ENCODE data around the gene GFPT2. TPM values are rescaled to one million over a fixed set of nuclear protein-coding genes. Genes with fewer than 3 reads are reported as not detected.

Gene GFPT2
- total RNA-seq, 6 experiments from 2014 or later: 0.32 to 0.93 (median 0.61) TPM

DNA sequence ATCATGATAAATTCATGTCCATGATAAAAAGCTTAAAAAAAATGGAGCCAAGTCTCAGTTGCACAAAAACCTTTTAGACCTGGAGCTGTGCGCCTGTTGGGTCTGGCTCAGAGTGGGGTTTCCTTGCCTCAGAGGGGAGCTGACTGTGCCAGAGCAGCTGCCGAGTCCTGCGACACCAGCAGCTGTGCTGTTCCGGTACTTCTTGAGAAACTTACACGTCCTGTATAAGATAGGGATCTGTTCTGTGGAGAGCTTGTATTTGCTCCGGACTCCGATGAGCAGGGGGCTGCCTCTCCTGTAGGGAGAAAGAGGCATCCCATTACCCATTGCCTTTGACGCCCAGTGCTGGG lies 28.6 kb downstream of the GFPT2 start:
- Histone ChIP-seq H3K27me3 (no peaks in the 10 kb centered on the region), H3K9me3 (no peaks in the 10 kb centered on the region), H3K27ac (no peak overlapping the region), H3K4me3 (no peak overlapping the region), H3K36me3 (no peaks in the 10 kb centered on the region), H3K4me1 (no peaks in the 10 kb centered on the region)
- intact Hi-C loops (cut with DNase I): loop anchor here in 1 of 2 donors (10.0 kb wide), 1 partner anchor 190 kb away; no protein-coding TSS in a partner anchor
- ATAC-seq: no peak
- TF ChIP-seq, protein P1, sequence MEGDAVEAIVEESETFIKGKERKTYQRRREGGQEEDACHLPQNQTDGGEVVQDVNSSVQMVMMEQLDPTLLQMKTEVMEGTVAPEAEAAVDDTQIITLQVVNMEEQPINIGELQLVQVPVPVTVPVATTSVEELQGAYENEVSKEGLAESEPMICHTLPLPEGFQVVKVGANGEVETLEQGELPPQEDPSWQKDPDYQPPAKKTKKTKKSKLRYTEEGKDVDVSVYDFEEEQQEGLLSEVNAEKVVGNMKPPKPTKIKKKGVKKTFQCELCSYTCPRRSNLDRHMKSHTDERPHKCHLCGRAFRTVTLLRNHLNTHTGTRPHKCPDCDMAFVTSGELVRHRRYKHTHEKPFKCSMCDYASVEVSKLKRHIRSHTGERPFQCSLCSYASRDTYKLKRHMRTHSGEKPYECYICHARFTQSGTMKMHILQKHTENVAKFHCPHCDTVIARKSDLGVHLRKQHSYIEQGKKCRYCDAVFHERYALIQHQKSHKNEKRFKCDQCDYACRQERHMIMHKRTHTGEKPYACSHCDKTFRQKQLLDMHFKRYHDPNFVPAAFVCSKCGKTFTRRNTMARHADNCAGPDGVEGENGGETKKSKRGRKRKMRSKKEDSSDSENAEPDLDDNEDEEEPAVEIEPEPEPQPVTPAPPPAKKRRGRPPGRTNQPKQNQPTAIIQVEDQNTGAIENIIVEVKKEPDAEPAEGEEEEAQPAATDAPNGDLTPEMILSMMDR (IDR thresholded peaks at IDR 0.05): no peak
- no peak for TF ChIP-seq POLR2A (IDR thresholded peaks at IDR 0.05)
- no peak for DNase-seq
- WGBS (ENCODE audit: insufficient coverage, low coverage, low lambda C conversion rate, missing lambda C conversion rate): 67% methylated on average over 1 of the region's 8 CpGs

DNA sequence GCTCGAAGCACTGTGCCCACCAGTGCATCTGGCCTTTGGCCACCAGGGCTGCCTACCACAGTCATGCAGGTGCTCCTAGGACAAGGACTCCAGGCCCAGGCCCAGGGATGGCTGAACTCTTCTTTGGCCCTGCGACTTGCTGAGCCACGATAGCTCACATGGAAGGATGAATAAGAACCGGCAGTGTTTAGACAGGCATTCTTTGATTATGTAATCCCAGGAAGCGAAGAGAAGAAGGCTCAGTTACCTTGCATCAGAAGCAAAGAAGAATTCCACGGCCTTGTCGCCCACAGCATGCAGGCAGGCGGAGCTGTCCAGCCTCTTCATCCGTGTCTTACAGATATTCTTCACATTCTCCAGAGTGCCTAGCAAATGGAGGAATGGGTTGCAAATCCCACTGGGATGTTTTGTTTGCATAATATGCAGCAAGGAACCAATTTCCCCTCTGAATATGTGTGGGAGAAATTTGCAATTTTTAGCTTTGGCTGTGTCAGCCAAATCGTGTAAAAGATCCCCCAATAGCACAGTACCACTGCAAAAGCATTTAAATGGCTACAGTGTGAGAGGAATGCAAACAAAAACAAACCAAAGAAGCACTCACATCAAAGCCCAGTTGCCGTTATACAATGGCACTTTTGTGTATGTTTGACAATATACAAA lies 29.1 kb downstream of the GFPT2 start:
- Histone ChIP-seq H3K36me3 (no peaks in the 10 kb centered on the region), H3K4me3 (no peak overlapping the region), H3K9me3 (no peaks in the 10 kb centered on the region), H3K27me3 (no peaks in the 10 kb centered on the region), H3K4me1 (no peaks in the 10 kb centered on the region), H3K27ac (no peak overlapping the region)
- DNase-seq (no peak), ATAC-seq (no peak)
- 41% methylated on average over 8 of the region's 11 CpGs for WGBS (ENCODE audit: insufficient coverage, low coverage, low lambda C conversion rate, missing lambda C conversion rate)
- no peak for TF ChIP-seq POLR2A (IDR thresholded peaks at IDR 0.05)
- TF ChIP-seq, protein P1 (IDR thresholded peaks at IDR 0.05): no peak
- intact Hi-C loops (cut with DNase I): loop anchor here in 1 of 2 donors (10.0 kb wide), 1 partner anchor 189 kb away; no protein-coding TSS in a partner anchor

DNA sequence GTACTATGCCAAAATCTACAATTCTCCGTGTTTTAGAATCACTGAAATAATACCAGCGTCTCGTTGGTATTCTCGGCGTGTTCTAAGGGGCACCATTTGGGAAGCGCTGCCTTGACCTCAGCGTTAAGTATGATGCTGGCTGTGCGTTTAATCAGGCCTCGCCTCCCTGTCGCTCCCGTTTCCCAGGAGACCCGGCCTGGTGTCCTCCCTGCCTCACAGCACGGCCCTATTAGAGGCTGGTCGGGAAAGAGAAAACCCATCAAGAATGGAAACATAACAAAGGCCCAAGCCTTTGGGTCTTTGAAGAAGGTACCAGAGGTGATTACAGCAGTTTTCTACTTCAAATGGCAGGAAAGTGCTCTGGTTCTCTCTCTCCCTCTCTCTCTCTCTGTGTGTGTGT lies 30.0 kb downstream of the GFPT2 start:
- intact Hi-C loops (cut with DNase I): loop anchor here in 1 of 2 donors (10.0 kb wide), 1 partner anchor 188 kb away; no protein-coding TSS in a partner anchor
- H3K36me3 ChIP-seq: no peaks in the 10 kb centered on the region
- H3K4me3 ChIP-seq: no peak overlapping the region
- H3K27me3 ChIP-seq: no peaks in the 10 kb centered on the region
- WGBS (ENCODE audit: insufficient coverage, low coverage, low lambda C conversion rate, missing lambda C conversion rate): 87% methylated on average over 9 of the region's 14 CpGs
- no peak for DNase-seq
- H3K9me3 ChIP-seq: no peaks in the 10 kb centered on the region
- TF ChIP-seq POLR2A (IDR thresholded peaks at IDR 0.05): no peak
- TF ChIP-seq, protein P1 (IDR thresholded peaks at IDR 0.05): no peak
- H3K4me1 ChIP-seq: no peaks in the 10 kb centered on the region
- H3K27ac ChIP-seq: no peak overlapping the region
- no peak for ATAC-seq

DNA sequence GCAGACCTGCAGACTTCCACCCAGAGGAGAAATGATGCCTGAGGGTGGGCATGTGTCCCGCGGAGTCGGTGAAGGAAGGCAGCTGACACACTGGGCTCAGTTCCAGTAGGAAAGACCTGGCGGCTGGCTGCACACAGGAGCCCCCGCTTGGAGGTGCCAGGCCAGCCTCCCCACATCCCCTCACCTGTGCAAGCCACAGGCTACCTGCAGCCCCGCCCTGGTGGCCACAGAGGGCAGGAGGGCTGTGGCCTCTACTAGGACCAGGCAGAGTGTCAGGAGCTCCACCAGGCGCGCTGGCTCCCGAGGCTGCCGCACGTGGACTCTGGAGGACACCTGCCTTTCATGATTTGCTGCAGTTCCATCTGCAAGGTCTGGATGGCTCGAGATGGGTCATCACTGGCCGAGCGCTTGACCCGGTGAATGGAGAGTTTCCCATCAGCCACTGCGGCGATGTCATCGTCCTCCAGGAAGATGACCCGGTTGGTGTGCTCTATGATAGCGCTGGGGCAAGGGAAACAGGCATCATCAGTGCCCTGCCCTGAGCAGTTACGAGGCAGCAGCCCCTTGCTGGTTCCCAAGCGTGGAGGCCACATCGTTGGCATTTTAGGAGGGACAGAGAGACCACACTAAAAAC lies 34.6 kb downstream of the GFPT2 start:
- no peaks in the 10 kb centered on the region for H3K9me3 ChIP-seq
- no peak overlapping the region for H3K27ac ChIP-seq
- 100% methylated on average over 1 of the region's 23 CpGs for WGBS (ENCODE audit: insufficient coverage, low coverage, low lambda C conversion rate, missing lambda C conversion rate)
- ATAC-seq: no peak
- no peaks in the 10 kb centered on the region for H3K4me1 ChIP-seq
- no peak overlapping the region for H3K4me3 ChIP-seq
- no peaks in the 10 kb centered on the region for H3K36me3 ChIP-seq
- no peak for TF ChIP-seq POLR2A (IDR thresholded peaks at IDR 0.05)
- TF ChIP-seq, protein P1 (IDR thresholded peaks at IDR 0.05): no peak
- H3K27me3 ChIP-seq: no peaks in the 10 kb centered on the region
- intact Hi-C loops (cut with DNase I): no loop called here
- DNase-seq: no peak
